Ovary (tissue), 3 donors: ENCODE measurements around the gene PHF2.

Experiments used
- CTCF ChIP-seq, 3 donors: fragments of 450-650 bp in 2 of 3; fragments of 200-600 bp in 1 of 3; IDR thresholded peaks; one replicate each; pipeline versions ENCODE4 v1.5.1 to v1.8.0; 2016 to 2022; ENCODE audit warnings: antibody characterized with exemption in 3 of 3, mild to moderate bottlenecking in 1 of 3
- POLR2A ChIP-seq: fragments of 450-650 bp; IDR thresholded peaks from one replicate; pipeline ENCODE4 v1.6.1; 2017; ENCODE audit warnings: antibody characterized with exemption, mild to moderate bottlenecking, moderate library complexity
- donor health status: DM: no; HTN: no; CAD: no.

GRCh38 chr9:93680443-93681268, 104.3 kb downstream of the PHF2 start:
- no peak for TF ChIP-seq POLR2A
- TF ChIP-seq CTCF (IDR thresholded peaks at IDR 0.05), result no peak
